HepG2 (cell line): ENCODE measurements around the gene MOSPD2. TPM values are rescaled to one million over a fixed set of nuclear protein-coding genes. Genes with fewer than 3 reads are reported as not detected.

Source experiments
- ATAC-seq: fragments of 200-7000 bp; cut with Tn5 transposase; 3 replicates; pipeline ENCODE4 v1.9.1; 2020; ENCODE audit warnings: mild to moderate bottlenecking, moderate library complexity
- BruUV-seq: library from RNA; stranded (reverse); fragments of 400-500 nt; replicated peaks from 2 replicates; lab custom pipeline; 2021; lab: Mats Ljungman, UMichigan
- CTCF ChIA-PET: fragments of 300-600 bp; formaldehyde crosslinking; extraction: SDS; loops from one replicate; lab custom pipeline; 2021; ENCODE audit warnings: low total read pairs, inconsistent platforms, low intra/inter-chr PET ratio; lab: Yijun Ruan, JAX
- POLR2A ChIA-PET: fragments of 350-600 bp; sonication (Branson Sonifier 250); formaldehyde crosslinking; loops from one replicate; lab custom pipeline; 2020; ENCODE audit warnings: antibody characterized with exemption, inconsistent platforms; lab: Yijun Ruan, JAX
- DNase-seq: peaks from one replicate; pipeline ENCODE4 v3.0.0-alpha.2; 2015; ENCODE audit warnings: low spot score
- FAIRE-seq: peaks from 3 replicates; lab custom pipeline; 2011; peaks lifted over from hg19 to GRCh38; lab: Jason Lieb, UNC
- H2AFZ ChIP-seq: one replicate; pipeline ENCODE4 v1.6.1; 2011; ENCODE audit warnings: low read length, inconsistent platforms
- H3K27ac ChIP-seq: fragments of 300-600 bp; 3 replicates; pipeline ENCODE4 v1.8.0; 2011; ENCODE audit warnings: mixed run types, mild to moderate bottlenecking, mixed read lengths, low read length, inconsistent platforms; ENCODE audit not compliant: insufficient read depth; ENCODE audit errors: extremely low read length
- H3K27me3 ChIP-seq, 2 experiments: fragments of 200-600 bp in 1 of 2; 2 replicates in 1 of 2; 3 replicates in 1 of 2; pipeline versions ENCODE4 v1.6.0 to v1.8.0; 2011; ENCODE audit warnings: low read length in 2 of 2, mild to moderate bottlenecking in 2 of 2, moderate library complexity in 2 of 2, inconsistent platforms in 1 of 2; ENCODE audit not compliant: insufficient read depth in 2 of 2, control insufficient read depth in 1 of 2
- H3K36me3 ChIP-seq, 2 experiments: fragments of 200-600 bp in 1 of 2; replicated peaks in 1 of 2; 2 replicates in 1 of 2; 3 replicates in 1 of 2; pipeline versions ENCODE4 v1.5.1 to v1.8.0; 2011; ENCODE audit warnings: low read length in 2 of 2, inconsistent platforms in 1 of 2; ENCODE audit not compliant: insufficient read depth in 2 of 2, control insufficient read depth in 1 of 2
- H3K4me1 ChIP-seq: 2 replicates; pipeline ENCODE4 v1.5.1; 2012; ENCODE audit warnings: low read length, inconsistent platforms; ENCODE audit not compliant: insufficient read depth
- H3K4me2 ChIP-seq: 2 replicates; pipeline ENCODE4 v1.6.0; 2011; ENCODE audit warnings: low read depth, low read length, inconsistent platforms
- H3K4me3 ChIP-seq, 3 experiments: fragments of 200-600 bp in 1 of 3; sonication (generic), shearing (Covaris generic) in 1 of 3; replicated peaks in 1 of 3; 2 replicates each; pipeline ENCODE4 v1.5.1; 2011 to 2016; ENCODE audit warnings: low read length in 3 of 3, inconsistent platforms in 2 of 3, low read depth in 2 of 3, mild to moderate bottlenecking in 2 of 3, control low read depth in 1 of 3, mixed read lengths in 1 of 3; ENCODE audit not compliant: insufficient read depth in 1 of 3
- H3K79me2 ChIP-seq: one replicate; pipeline ENCODE4 v1.6.1; 2011; ENCODE audit warnings: low read length, inconsistent platforms; ENCODE audit not compliant: insufficient read depth
- H3K9ac ChIP-seq: 2 replicates; pipeline ENCODE4 v1.6.0; 2011; ENCODE audit warnings: mild to moderate bottlenecking, low read depth, low read length, inconsistent platforms; ENCODE audit not compliant: insufficient read depth
- H3K9me3 ChIP-seq: 2 replicates; pipeline ENCODE4 v1.5.1; 2012; ENCODE audit warnings: mild to moderate bottlenecking, low read length
- H4K20me1 ChIP-seq: 2 replicates; pipeline ENCODE4 v1.6.0; 2011; ENCODE audit warnings: inconsistent platforms, mild to moderate bottlenecking, low read length, moderate library complexity; ENCODE audit not compliant: insufficient read depth
- AKAP8 ChIP-seq: sonication (generic); formaldehyde crosslinking; IDR thresholded peaks from 2 replicates; pipeline ENCODE4 v1.5.1; 2020; ENCODE audit warnings: mild to moderate bottlenecking, missing genetic modification reagents
- BRCA1 ChIP-seq: sonication (generic); formaldehyde crosslinking; IDR thresholded peaks from 2 replicates; pipeline ENCODE4 v1.4.0; 2020; ENCODE audit warnings: missing genetic modification reagents
- CHD2 ChIP-seq: IDR thresholded peaks from 2 replicates; pipeline ENCODE4 v1.6.1; 2011; ENCODE audit warnings: low read depth, low read length, improper control_type of control experiment
- DNMT3B ChIP-seq: conservative IDR thresholded peaks from 2 replicates; pipeline ENCODE4 v1.6.1; 2016; ENCODE audit warnings: missing biosample characterization, control low read depth
- HNRNPLL ChIP-seq: fragments of 200-400 bp; formaldehyde crosslinking; IDR thresholded peaks from 2 replicates; pipeline ENCODE4 v1.6.1; 2017; ENCODE audit warnings: mild to moderate bottlenecking, low read depth, low read length; ENCODE audit not compliant: poor library complexity, severe bottlenecking
- JUNB ChIP-seq: sonication (generic); formaldehyde crosslinking; IDR thresholded peaks from 2 replicates; pipeline ENCODE4 v1.8.0; 2022; ENCODE audit warnings: missing genetic modification reagents, mild to moderate bottlenecking, borderline replicate concordance
- MAFF ChIP-seq: IDR thresholded peaks from 2 replicates; pipeline ENCODE4 v1.6.1; 2011; ENCODE audit warnings: low read depth, low read length, improper control_type of control experiment
- MAFK ChIP-seq, 2 experiments: IDR thresholded peaks in 1 of 2; conservative IDR thresholded peaks in 1 of 2; 2 replicates each; pipeline ENCODE4 v1.6.1; 2011; ENCODE audit warnings: improper control_type of control experiment in 2 of 2, low read length in 2 of 2
- PRPF4 ChIP-seq: fragments of 200-400 bp; formaldehyde crosslinking; IDR thresholded peaks from 2 replicates; pipeline ENCODE4 v1.6.1; 2016; ENCODE audit warnings: low read length, low read depth; ENCODE audit not compliant: poor library complexity, severe bottlenecking
- SCMH1 ChIP-seq: sonication (generic); formaldehyde crosslinking; IDR thresholded peaks from 2 replicates; pipeline ENCODE4 v1.9.0; 2021; ENCODE audit warnings: missing genetic modification reagents, mild to moderate bottlenecking, borderline replicate concordance
- SOX13 ChIP-seq, 3 experiments: fragments of 450-650 bp in 1 of 3; sonication (generic) in 1 of 3; formaldehyde crosslinking in 1 of 3; IDR thresholded peaks in 2 of 3; conservative IDR thresholded peaks in 1 of 3; 2 replicates each; pipeline versions ENCODE4 v1.5.0 to v1.6.1; 2016 to 2020; ENCODE audit warnings: antibody characterized with exemption in 1 of 3, mild to moderate bottlenecking in 1 of 3, missing compliant biosample characterization in 1 of 3, missing genetic modification reagents in 1 of 3, moderate library complexity in 1 of 3
- ZNF180 ChIP-seq: sonication (generic); formaldehyde crosslinking; IDR thresholded peaks from 2 replicates; pipeline ENCODE4 v1.4.0; 2020; ENCODE audit warnings: low read depth, missing genetic modification reagents, borderline replicate concordance
- ZNF383 ChIP-seq: sonication (generic); formaldehyde crosslinking; IDR thresholded peaks from 2 replicates; pipeline ENCODE4 v1.4.0; 2020; ENCODE audit warnings: missing genetic modification reagents, mild to moderate bottlenecking, borderline replicate concordance
- WGBS: methylation state at CpG from one replicate; pipeline ENCODE4 v1.1.6; 2017; ENCODE audit warnings: low lambda C conversion rate; 5-methylcytosine and 5-hydroxymethylcytosine counted together
- in situ Hi-C: cut with HindIII; loops from 2 replicates; pipeline ENCODE4 v1.10.0; 2017; ENCODE audit warnings: low pct_unique_long_range_greater_than_20kb; ENCODE audit not compliant: extremely low pct_ligation_motif_present
- intact Hi-C: fragments of 100-400 bp; cut with micrococcal nuclease; formaldehyde crosslinking; loops from one replicate; pipeline ENCODE4 v1.10.0; 2022; ENCODE audit not compliant: unreplicated experiment
- polyA plus RNA-seq, 8 experiments: library from polyadenylated mRNA; depleted of rRNA in 3 of 8; stranded (reverse) in 7 of 8; unstranded in 1 of 8; fragments of >200 nt; fragmentation: Illumina TruSeq in 4 of 8; extraction: Trizol in 4 of 8; gene quantifications; 2 replicates each; pipeline versions ENCODE4 v1.2.1 to v1.2.3, GENCODE V29; 2011 to 2016; ENCODE audit warnings: low read depth in 4 of 8, missing spikeins in 1 of 8, mixed read lengths in 1 of 8; ENCODE audit not compliant: insufficient read depth in 1 of 8
- total RNA-seq, 5 experiments: library from RNA; depleted of rRNA; stranded (reverse); fragments of >200 nt; fragmentation: Illumina TruSeq; extraction: Trizol; gene quantifications; 2 replicates each; pipeline ENCODE4 v1.2.3, GENCODE V29; 2016; ENCODE audit warnings: low read depth in 1 of 5
- TF ChIP-seq, protein P1 (sequence below): sonication (generic); formaldehyde crosslinking; IDR thresholded peaks from 2 replicates; pipeline ENCODE4 v1.4.0; 2020; ENCODE audit warnings: missing genetic modification reagents, mild to moderate bottlenecking, borderline replicate concordance
- TF ChIP-seq, protein P2 (sequence below): sonication (generic); formaldehyde crosslinking; IDR thresholded peaks from 2 replicates; pipeline ENCODE4 v1.5.1; 2020; ENCODE audit warnings: missing genetic modification reagents, mild to moderate bottlenecking, borderline replicate concordance
- TF ChIP-seq, protein P3 (sequence below): sonication (generic); formaldehyde crosslinking; IDR thresholded peaks from 2 replicates; pipeline ENCODE4 v1.5.0; 2020; ENCODE audit warnings: mild to moderate bottlenecking, missing genetic modification reagents

MOSPD2 gene
- total and polyA plus RNA-seq, 2 of the 13 experiments (the other 11 are each of a cell fraction or from before 2014, with no cell fraction given): 4.8 to 7.0 TPM

DNA sequence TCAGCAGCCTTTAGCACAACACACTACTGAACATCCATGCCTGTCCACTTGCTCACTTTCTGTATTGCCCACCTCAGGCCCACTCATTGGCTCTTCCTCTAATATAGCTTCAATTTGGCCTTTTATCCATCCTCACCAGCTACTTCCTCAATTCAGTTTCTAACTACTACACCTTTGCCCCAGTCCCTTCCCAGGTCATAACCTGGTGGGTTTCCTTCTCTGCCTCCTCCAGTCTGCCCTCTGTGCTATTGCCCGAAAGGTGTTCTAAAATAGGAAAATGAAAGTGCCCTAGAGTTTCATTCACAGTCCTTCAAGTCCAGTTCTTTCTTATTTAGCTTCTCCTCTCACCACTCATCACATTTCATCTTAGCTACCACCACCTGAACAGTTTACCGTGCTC lies 23.1 kb downstream of the MOSPD2 start (continued):
- TF ChIP-seq, protein P1, sequence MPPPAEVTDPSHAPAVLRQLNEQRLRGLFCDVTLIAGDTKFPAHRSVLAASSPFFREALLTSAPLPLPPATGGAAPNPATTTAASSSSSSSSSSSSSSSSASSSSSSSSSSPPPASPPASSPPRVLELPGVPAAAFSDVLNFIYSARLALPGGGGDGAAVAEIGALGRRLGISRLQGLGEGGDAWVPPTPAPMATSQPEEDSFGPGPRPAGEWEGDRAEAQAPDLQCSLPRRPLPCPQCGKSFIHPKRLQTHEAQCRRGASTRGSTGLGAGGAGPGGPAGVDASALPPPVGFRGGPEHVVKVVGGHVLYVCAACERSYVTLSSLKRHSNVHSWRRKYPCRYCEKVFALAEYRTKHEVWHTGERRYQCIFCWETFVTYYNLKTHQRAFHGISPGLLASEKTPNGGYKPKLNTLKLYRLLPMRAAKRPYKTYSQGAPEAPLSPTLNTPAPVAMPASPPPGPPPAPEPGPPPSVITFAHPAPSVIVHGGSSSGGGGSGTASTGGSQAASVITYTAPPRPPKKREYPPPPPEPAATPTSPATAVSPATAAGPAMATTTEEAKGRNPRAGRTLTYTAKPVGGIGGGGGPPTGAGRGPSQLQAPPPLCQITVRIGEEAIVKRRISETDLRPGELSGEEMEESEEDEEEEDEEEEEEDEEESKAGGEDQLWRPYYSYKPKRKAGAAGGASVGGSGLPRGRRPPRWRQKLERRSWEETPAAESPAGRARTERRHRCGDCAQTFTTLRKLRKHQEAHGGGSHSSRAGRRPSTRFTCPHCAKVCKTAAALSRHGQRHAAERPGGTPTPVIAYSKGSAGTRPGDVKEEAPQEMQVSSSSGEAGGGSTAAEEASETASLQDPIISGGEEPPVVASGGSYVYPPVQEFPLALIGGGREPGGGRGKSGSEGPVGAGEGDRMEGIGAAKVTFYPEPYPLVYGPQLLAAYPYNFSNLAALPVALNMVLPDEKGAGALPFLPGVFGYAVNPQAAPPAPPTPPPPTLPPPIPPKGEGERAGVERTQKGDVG (CRISPR knock-in tag): no peak
- TF ChIP-seq JUNB (no peak), PRPF4 (no peak)
- TF ChIP-seq, protein P2, sequence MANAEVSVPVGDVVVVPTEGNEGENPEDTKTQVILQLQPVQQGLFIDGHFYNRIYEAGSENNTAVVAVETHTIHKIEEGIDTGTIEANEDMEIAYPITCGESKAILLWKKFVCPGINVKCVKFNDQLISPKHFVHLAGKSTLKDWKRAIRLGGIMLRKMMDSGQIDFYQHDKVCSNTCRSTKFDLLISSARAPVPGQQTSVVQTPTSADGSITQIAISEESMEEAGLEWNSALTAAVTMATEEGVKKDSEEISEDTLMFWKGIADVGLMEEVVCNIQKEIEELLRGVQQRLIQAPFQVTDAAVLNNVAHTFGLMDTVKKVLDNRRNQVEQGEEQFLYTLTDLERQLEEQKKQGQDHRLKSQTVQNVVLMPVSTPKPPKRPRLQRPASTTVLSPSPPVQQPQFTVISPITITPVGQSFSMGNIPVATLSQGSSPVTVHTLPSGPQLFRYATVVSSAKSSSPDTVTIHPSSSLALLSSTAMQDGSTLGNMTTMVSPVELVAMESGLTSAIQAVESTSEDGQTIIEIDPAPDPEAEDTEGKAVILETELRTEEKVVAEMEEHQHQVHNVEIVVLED (CRISPR knock-in tag): no peak

DNA sequence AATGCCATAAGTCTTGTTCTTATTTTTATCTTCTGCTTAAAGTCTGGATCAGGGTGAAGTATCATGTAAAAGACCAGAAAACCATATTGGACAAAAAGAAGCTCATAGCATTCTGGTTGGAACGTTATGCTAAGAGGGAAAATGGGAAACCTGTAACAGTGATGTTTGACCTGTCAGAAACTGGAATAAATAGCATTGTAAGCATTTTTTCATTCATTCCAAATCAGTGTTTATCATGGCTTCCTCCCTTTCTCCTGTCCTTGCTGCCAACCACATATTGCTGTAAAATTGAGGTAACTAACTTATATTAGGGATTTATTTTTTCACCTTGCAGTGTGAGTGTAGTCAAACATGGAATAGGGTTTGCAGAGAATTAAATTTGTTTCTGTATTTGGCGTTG lies 23.8 kb downstream of the MOSPD2 start:
- no TSS peak for BruUV-seq
- Histone ChIP-seq H3K79me2 (no peaks in the 10 kb centered on the region), H3K9ac (no peak overlapping the region), H3K27ac (no peak overlapping the region), H4K20me1 (no peaks in the 10 kb centered on the region), H3K4me1 (no peaks in the 10 kb centered on the region), H3K36me3 (no peaks in the 10 kb centered on the region), H3K9me3 (no peaks in the 10 kb centered on the region), H3K4me3 (no peak overlapping the region), H2AFZ (no peak overlapping the region), H3K4me2 (no peak overlapping the region), H3K27me3 (no peaks in the 10 kb centered on the region)
- intact Hi-C loops (no loop called here), in situ Hi-C loops (no loop called here)
- WGBS: 95% methylated on average over 2 of the region's 2 CpGs
- DNase-seq: no peak
- FAIRE-seq: no peak
- CTCF ChIA-PET: no interaction called here
- no peak for ATAC-seq
- POLR2A ChIA-PET: no interaction called here
- no peak for TF ChIP-seq DNMT3B (CRISPR knock-in tag)
- no peak for TF ChIP-seq SCMH1 (CRISPR knock-in tag)
- no peak for TF ChIP-seq SOX13 (IDR thresholded peaks at IDR 0.05)
- TF ChIP-seq SOX13 (CRISPR knock-in tag; conservative IDR thresholded peaks at IDR 0.05 in 1 of 2, IDR thresholded peaks at IDR 0.05 in 1 of 2): no peak
- TF ChIP-seq, protein P3, sequence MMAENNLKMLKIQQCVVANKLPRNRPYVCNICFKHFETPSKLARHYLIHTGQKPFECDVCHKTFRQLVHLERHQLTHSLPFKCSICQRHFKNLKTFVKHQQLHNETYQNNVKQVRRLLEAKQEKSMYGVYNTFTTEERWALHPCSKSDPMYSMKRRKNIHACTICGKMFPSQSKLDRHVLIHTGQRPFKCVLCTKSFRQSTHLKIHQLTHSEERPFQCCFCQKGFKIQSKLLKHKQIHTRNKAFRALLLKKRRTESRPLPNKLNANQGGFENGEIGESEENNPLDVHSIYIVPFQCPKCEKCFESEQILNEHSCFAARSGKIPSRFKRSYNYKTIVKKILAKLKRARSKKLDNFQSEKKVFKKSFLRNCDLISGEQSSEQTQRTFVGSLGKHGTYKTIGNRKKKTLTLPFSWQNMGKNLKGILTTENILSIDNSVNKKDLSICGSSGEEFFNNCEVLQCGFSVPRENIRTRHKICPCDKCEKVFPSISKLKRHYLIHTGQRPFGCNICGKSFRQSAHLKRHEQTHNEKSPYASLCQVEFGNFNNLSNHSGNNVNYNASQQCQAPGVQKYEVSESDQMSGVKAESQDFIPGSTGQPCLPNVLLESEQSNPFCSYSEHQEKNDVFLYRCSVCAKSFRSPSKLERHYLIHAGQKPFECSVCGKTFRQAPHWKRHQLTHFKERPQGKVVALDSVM (CRISPR knock-in tag): no peak
- TF ChIP-seq MAFK (conservative IDR thresholded peaks at IDR 0.05 in 1 of 2, IDR thresholded peaks at IDR 0.05 in 1 of 2; ENCODE audit: low read length in 2 of 2): peak; percentile 44 to 72; a peak in 3 of 4 replicates
- no peak for TF ChIP-seq BRCA1
- TF ChIP-seq AKAP8 (CRISPR knock-in tag): no peak
- peak; percentile 53 for TF ChIP-seq MAFF
- TF ChIP-seq ZNF180 (CRISPR knock-in tag): no peak
- TF ChIP-seq ZNF383 (CRISPR knock-in tag): no peak
- no peak for TF ChIP-seq HNRNPLL
- no peak for TF ChIP-seq CHD2
